ENCODE results near the gene EXOSC7.

Gene EXOSC7

GRCh38 chr3:45055411-45056143 lies 79.5 kb downstream of the EXOSC7 start:
- TF ChIP-seq ZFX (IDR thresholded peaks at IDR 0.05) (no peak), CTCF (conservative IDR thresholded peaks at IDR 0.05) (peak; percentile 29)
- H3K27ac ChIP-seq = no peak overlapping the region

GRCh38 chr3:45056608-45057301 lies 80.7 kb downstream of the EXOSC7 start:
- TF ChIP-seq CTCF (conservative IDR thresholded peaks at IDR 0.05) = no peak
- TF ChIP-seq ZFX (IDR thresholded peaks at IDR 0.05) = no peak
- H3K27ac ChIP-seq = peak overlapping the region; percentile 24

GRCh38 chr3:45057557-45057956 lies 81.5 kb downstream of the EXOSC7 start:
- TF ChIP-seq CTCF (conservative IDR thresholded peaks at IDR 0.05) (no peak), ZFX (IDR thresholded peaks at IDR 0.05) (no peak)
- H3K27ac ChIP-seq = peak overlapping the region; percentile 24; the same call in 1 of the 2 replicates

- no peak overlapping the region for H3K27ac ChIP-seq
- TF ChIP-seq CTCF (conservative IDR thresholded peaks at IDR 0.05) (no peak), ZFX (IDR thresholded peaks at IDR 0.05) (no peak)
Measured at GRCh38 chr3:45059132-45059531, 83.1 kb downstream of the EXOSC7 start.

- no peak overlapping the region for H3K27ac ChIP-seq
- TF ChIP-seq CTCF (conservative IDR thresholded peaks at IDR 0.05) (no peak), ZFX (IDR thresholded peaks at IDR 0.05) (no peak)
Measured at GRCh38 chr3:45060165-45060892, 84.3 kb downstream of the EXOSC7 start.
